ENCODE data around the gene AGAP1.
A peak's percentile ranks its signal among the peaks of the same experiment; 100 is the strongest.

DNA sequence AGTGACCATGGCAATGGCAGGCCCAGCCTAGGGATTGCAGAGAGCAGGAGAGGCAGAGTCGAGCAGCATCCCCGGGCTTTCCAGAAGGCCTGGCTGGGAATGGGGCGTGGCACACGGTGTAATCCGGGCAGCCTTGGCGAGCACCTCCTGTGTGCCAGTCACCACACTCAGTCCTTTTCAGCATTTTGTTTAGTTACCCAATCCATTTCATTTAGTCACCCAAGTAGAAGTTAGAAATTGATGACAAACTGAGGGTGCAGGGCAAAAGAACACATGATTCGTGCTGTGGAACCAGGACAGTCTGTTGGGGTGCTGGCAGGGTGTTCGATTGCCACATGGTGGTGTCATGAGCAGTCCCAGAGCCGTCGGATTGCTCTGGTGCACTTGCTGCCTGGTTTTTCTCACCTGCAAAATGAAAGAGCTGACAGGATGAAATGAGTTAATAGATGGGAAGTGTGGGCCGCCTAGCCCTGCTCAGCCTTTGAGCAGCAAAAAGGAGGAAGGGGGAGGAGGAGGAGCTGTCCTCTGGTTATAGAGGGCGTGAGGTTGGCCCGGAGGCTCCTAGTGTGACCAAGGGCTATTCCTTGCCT is 299.4 kb downstream of the AGAP1 start:
- TF ChIP-seq, protein P1, sequence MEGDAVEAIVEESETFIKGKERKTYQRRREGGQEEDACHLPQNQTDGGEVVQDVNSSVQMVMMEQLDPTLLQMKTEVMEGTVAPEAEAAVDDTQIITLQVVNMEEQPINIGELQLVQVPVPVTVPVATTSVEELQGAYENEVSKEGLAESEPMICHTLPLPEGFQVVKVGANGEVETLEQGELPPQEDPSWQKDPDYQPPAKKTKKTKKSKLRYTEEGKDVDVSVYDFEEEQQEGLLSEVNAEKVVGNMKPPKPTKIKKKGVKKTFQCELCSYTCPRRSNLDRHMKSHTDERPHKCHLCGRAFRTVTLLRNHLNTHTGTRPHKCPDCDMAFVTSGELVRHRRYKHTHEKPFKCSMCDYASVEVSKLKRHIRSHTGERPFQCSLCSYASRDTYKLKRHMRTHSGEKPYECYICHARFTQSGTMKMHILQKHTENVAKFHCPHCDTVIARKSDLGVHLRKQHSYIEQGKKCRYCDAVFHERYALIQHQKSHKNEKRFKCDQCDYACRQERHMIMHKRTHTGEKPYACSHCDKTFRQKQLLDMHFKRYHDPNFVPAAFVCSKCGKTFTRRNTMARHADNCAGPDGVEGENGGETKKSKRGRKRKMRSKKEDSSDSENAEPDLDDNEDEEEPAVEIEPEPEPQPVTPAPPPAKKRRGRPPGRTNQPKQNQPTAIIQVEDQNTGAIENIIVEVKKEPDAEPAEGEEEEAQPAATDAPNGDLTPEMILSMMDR (IDR thresholded peaks at IDR 0.05) = peak in 1 of 6 experiments; percentile 36
- no peak for TF ChIP-seq POLR2A (IDR thresholded peaks at IDR 0.05)
